Activated CD4-positive, alpha-beta T cell treated with anti-CD3 and anti-CD28 coated beads for 48 hours (primary cell): Measurements from ENCODE around the gene ENO2.
A peak's percentile ranks its signal among the peaks of the same experiment; 100 is the strongest.

Experiments
- DNase-seq: peaks from one replicate; pipeline ENCODE4 v3.0.0-alpha.2; 2020

The ENO2 gene

DNA sequence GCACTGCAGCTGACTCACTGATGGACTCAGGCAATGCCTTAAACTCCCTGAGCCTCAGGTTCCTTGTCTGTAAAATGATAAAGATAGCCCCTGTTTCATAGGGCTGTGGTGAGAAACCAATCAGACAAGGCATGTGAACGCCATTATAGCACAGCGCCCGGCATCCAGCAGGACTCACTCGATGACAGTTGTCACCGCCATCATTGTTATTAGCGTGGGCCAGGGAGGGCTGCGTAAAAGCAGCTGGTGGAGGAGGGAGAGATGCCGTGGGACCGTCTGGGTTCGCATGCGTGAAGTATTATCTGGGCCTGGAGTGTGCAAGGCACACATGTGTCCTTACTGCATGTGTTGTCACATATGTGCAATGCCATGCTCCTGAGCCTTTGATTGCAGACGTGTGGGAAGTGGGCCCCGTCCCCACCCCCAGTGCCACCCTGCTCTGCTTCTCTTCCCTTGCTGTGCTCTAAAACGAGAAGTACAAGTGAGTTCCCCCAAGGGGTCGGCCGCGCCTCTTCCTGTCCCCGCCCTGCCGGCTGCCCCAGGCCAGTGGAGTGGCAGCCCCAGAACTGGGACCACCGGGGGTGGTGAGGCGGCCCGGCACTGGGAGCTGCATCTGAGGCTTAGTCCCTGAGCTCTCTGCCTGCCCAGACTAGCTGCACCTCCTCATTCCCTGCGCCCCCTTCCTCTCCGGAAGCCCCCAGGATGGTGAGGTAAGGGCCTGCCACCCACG is 36.6 kb downstream of the ENO2 start, which contains the start of gene PTPN6:
Gene PTPN6, plus strand, starts transcription at position 546 of the 730 bp plus-strand sequence. Its CDS starts 157 bp downstream, at position 703.
- DNase-seq = peak; percentile 66

DNA sequence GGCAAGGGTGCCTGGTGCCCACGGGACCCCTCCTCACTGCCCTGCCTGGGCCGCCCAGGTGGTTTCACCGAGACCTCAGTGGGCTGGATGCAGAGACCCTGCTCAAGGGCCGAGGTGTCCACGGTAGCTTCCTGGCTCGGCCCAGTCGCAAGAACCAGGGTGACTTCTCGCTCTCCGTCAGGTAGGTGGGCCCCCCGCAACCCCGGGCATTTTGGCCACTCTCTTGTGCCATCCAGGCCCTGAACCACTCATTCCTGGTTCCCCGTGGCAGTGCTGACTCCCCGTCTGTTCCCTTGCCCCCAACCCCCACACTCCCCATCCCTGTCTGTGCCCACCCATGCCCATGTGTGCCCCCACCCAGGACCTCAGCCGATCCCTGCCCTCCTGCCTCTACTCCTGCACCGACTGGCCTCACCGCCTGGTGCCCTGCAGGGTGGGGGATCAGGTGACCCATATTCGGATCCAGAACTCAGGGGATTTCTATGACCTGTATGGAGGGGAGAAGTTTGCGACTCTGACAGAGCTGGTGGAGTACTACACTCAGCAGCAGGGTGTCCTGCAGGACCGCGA is 37.3 kb downstream of the ENO2 start:
- DNase-seq = no peak

- no peak for DNase-seq
Observed at GRCh38 chr12:6952121-6952862, 37.9 kb downstream of the ENO2 start.

DNA sequence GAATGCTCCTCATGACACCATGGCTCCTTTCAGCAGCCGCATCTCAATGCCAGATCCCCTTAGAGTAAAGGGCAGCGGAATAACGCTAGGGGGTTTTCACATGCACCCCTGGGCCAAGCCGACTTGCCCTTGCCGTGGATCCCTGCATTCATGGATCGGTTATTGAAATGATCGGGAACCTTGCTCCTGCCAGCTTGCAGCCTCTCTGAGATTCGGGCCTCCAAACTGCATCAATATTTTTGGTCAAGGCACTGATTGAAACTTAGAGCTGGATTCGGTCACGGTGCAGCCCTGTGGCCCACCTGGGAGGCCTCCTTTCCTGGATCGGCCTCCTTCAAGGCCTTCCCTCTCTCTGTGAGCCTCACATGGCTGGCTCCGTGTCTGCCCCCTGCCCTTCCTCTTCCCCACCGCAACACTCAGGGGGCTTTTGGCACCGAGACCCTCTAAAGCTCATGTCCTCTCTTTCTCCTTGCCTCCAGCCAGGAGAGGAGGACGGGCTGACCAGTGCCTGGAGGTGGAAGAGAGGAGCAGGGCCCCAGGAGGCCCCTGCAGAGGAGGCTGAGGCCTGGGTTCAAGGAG is 38.6 kb downstream of the ENO2 start:
- DNase-seq = no peak

GRCh38 chr12:6953442-6954315 is 39.3 kb downstream of the ENO2 start:
- DNase-seq = peak; percentile 84

DNA sequence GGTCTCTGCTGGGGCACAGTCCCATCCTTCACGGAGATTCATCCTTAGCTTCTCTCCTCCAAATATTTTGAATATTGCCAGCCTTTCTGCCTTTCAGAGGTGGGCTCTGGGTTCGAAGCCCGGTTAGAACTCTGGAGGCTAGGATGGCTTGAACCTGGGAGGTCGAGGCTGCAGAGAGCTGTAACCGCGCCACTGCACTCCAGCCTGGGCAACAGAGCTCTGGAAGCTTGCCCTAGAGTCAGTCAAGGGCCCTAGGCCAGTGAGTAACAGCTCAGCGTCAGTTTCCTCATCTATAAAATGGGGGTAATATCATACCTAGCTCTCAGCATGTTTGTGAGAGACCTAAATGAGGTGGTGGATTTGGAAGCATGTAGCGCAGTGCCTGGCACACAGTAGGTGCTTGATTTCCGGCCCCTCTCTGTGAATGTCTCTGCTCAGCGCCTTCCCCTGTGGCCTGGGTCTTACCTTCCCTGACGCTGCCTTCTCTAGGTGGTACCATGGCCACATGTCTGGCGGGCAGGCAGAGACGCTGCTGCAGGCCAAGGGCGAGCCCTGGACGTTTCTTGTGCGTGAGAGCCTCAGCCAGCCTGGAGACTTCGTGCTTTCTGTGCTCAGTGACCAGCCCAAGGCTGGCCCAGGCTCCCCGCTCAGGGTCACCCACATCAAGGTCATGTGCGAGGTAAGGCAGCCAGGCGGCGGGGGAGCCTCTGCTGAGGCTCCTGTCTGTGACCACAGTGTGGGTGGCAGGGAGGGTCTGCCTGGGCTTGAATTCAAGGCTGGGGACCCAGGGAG is 40.1 kb downstream of the ENO2 start:
- no peak for DNase-seq

GRCh38 chr12:6955108-6956020 is 41.0 kb downstream of the ENO2 start:
- no peak for DNase-seq

GRCh38 chr12:6956021-6956727 is 41.8 kb downstream of the ENO2 start:
- no peak for DNase-seq

DNA sequence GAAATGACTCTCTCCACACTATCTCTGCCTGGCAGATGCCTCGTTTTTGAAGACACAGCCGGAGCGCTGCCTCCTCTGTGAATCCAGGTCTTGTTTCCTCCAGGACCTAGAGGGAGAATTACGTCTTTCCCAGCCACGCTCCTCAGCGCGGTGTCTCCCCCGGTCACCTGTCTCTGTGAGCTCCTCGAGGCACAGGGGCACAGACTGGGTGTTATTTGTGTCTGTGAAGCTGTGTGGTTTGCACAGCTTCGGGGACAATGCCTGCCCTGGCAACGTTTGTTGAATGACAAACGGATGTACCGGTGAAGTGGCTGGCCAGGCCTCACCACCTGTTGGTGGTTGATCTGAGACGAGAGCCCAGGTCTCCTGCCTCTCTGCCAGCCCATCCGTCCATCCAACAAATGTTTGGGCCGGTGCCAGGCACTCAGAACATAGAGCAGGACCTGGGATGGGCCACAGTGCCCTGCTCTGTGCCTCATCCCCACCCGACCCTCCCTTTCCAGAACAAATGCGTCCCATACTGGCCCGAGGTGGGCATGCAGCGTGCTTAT is 42.8 kb downstream of the ENO2 start:
- no peak for DNase-seq

DNA sequence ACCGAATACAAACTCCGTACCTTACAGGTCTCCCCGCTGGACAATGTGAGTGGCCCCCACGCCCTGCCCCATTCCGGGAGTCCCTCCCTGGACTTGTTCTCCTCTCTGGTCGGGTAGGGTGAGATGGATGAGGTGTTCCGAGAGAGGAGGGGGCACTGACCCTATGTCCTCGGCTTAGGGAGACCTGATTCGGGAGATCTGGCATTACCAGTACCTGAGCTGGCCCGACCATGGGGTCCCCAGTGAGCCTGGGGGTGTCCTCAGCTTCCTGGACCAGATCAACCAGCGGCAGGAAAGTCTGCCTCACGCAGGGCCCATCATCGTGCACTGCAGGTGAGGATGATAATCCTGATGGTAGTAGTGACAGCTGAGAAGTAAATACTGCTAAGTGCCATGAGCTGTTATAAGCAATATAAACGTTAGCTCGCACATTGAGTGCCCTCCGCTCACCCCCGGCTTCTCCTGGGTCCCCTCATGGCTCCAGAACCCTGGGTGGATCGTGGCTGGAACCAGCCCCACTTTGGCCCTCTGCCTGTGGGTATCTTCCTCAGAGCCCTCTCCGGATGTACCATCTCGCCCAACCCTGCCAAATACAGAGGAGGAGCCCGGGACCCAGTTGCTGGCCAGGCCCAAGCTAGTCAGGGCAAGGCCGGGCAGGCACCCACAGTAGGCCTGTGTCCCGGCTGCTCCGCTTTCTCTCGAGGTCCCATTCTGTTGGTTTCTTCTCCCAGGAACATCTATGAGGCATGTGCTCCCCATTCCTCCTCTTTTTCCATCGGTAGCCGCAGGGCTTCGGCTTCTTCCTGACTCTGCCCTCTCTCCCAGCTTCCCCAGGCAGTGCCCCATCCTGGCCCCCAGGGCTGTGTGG is 43.6 kb downstream of the ENO2 start:
- DNase-seq = no peak

DNA sequence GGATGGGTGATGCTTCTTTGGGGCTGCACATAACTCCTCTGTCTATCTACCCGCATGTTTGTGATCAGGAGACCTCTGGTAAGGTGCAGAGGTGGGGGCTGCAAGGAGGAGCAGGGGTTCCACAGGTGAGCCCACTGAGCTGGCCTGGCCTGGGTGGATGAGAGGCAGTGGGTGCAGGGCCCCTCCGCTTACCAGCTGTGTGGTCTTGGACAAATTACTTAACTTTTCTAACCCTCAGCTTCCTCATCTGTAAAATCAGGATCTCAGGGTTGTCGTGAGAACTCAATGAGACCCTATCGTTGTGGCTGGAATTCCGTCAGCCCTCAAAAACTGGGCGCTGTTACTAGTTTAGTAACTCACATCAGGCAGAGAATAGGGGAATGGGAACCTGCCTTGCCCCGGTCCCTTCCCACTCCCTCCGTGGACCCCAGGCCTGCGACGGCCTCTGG is 44.3 kb downstream of the ENO2 start:
- no peak for DNase-seq

DNA sequence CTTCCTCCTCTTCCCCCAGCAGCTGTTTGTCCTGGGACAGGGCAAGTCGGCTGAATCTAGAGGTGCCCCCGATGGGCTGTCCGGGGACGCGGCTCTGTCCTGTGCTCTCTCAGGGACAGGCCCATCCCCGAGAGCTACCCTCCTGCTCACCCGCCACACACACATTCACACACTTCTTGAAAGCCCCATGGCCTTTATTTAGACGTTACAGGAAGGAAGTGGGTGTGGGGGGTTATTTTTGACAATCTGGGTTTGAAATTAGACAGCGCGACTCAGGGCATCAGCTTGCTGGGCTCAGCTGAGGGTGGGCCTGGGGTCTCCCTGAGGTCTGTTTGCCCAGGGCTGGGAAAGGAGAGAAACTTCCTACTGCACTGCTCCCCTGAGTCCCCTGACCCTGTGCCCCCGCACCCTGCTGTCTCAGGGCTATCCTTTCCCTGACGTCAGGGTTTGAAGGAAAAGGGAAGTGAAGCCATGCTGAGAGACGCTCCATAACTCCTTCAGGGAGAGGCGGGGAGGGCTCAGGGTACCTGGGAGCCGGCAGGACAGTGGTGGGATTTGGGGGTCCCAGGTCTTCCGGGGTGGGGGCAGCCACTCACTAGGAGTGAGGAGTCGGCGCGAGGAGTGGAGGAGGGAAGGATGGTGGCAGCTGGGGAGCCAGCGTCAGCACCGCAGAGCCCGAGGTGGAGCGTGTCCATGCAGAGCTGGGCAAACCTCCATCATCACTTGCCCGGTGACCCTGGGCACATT is 44.9 kb downstream of the ENO2 start:
- DNase-seq = peak; percentile 67

DNA sequence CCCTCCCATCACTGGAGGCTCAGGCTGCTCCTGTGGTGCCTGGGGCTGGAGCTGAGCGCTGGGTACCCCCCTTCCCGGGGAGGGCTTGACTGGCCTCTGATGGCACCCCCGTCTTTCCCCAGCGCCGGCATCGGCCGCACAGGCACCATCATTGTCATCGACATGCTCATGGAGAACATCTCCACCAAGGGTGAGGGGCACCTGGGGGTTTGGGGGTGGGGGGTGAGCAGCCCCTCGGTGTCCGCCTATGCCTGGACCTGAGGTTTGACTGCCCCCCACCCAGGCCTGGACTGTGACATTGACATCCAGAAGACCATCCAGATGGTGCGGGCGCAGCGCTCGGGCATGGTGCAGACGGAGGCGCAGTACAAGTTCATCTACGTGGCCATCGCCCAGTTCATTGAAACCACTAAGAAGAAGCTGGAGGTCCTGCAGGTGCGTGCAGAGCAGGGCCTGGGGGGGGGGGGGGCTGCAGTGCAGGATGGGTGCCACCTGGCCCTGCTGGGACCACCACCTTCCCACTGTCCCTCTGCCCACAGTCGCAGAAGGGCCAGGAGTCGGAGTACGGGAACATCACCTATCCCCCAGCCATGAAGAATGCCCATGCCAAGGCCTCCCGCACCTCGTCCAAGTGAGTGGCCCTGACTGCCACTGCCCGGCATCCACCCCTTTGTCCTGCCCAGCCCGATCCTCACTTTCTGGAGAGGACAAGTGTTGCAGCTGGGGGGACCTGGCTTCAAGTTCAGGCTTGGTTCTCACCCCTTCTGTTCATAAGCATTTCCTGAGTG is 45.6 kb downstream of the ENO2 start:
- no peak for DNase-seq

DNA sequence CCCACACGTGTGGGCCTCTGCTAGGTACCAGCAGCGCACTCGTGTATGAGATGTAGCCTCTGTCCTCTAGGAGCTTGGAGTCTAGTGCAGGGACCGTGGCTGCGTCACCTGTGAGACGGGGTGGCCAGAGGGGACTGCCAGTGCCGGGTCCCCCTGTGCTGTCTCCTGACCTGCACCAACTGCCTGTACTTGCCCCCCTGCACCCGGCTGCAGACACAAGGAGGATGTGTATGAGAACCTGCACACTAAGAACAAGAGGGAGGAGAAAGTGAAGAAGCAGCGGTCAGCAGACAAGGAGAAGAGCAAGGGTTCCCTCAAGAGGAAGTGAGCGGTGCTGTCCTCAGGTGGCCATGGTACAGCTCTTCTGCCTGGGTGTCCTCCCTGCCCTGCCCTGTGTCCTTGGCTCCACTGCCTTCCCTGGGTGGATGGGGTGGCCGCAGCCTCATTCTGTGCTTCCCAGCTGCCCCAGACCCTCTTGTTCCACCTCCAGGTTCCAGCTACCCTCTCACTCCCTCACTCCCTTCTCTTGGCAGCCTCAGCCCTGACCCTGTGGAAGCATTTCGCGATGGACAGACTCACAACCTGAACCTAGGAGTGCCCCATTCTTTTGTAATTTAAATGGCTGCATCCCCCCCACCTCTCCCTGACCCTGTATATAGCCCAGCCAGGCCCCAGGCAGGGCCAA is 46.4 kb downstream of the ENO2 start:
- peak; percentile 43 for DNase-seq

DNA sequence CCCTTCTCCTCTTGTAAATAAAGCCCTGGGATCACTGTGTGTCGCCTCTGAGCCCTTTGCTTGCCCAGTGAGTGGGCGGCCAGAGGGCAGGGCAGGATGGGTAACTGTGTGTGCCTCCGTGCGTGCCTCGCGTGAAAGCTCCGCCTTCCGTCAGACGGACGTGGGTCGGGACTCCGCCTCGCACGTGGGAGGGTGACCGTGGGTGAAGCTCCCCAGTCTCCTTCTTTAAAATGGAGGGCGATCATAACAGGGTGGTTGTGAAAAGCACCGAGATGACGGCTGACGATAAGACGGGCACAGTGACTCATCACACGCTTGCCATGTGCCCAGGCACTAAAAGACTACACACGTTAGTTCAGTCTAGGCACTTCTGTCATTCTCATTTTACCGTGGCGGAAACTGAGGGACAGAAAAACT is 46.9 kb downstream of the ENO2 start:
- peak; percentile 95 for DNase-seq

DNA sequence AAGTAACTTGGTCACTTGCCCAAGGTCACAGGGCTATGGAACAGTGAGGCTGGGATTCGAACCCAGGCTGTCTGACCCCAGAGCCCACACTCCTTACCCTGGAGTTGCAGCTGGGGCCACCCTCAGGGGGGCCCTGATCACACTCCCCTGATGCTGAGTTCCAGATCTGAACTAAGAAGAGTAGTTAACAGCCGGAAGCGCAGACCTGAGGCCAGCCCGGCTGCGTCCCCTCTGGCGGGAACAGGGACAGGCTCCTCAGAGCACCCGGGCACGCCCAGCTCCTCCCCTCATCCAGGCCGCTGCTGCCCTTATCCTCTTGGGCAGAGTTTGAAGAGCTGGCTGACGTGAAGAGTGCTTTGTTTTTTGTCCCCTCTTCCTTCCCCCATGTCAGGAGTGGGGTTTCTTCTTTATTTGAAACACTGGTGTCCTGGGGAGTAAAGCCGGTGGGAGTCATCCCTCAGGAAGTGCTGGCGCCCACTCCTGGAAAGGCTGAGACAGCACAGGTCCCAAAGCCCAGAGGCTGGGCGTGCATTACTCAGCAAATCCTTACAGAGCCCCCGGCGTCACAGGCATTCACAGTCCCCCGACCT is 47.4 kb downstream of the ENO2 start:
- peak; percentile 77 for DNase-seq
